HCT116 (cell line): ENCODE data around the gene NMUR1.

Experiments
- EZH2 ChIP-seq: fragments of 200-600 bp; sonication (generic); IDR thresholded peaks from 2 replicates; pipeline ENCODE4 v1.6.1; 2017; ENCODE audit warnings: antibody characterized with exemption, mixed run types
- EZH2phosphoT487 ChIP-seq: fragments of 200-600 bp; IDR thresholded peaks from 2 replicates; pipeline ENCODE4 v1.6.1; 2018; ENCODE audit warnings: antibody characterized with exemption, borderline replicate concordance
- FOSL1 ChIP-seq: IDR thresholded peaks from 2 replicates; pipeline ENCODE4 v1.6.1; 2012; ENCODE audit warnings: low read depth
- MAX ChIP-seq: IDR thresholded peaks from 2 replicates; pipeline ENCODE4 v1.6.1; 2012
- POLR2A ChIP-seq: IDR thresholded peaks from 2 replicates; pipeline ENCODE4 v1.7.0; 2011; ENCODE audit warnings: borderline replicate concordance; ENCODE audit not compliant: insufficient read depth, insufficient read length; ENCODE audit errors: extremely low read depth
- POLR2AphosphoS5 ChIP-seq: IDR thresholded peaks from 2 replicates; pipeline ENCODE4 v1.6.1; 2011; ENCODE audit warnings: mild to moderate bottlenecking, low read depth, low read length, moderate library complexity
- SP1 ChIP-seq: IDR thresholded peaks from 2 replicates; pipeline ENCODE4 v1.6.1; 2012; ENCODE audit warnings: low read depth
- TF ChIP-seq, protein P1 (sequence below), 3 experiments: fragments of 200-600 bp in 1 of 3; sonication (generic) in 1 of 3; IDR thresholded peaks in 2 of 3; conservative IDR thresholded peaks in 1 of 3; 2 replicates each; pipeline ENCODE4 v1.5.1; 2012 to 2017; ENCODE audit warnings: low read depth in 2 of 3, low read length in 2 of 3, antibody characterized with exemption in 1 of 3, borderline replicate concordance in 1 of 3, control low read depth in 1 of 3, mild to moderate bottlenecking in 1 of 3, mixed read lengths in 1 of 3, mixed run types in 1 of 3, moderate library complexity in 1 of 3; ENCODE audit not compliant: insufficient read depth in 1 of 3

GRCh38 chr2:231523451-231524285 is 6.6 kb downstream of the NMUR1 start:
- TF ChIP-seq SP1 (no peak), EZH2 (no peak), EZH2phosphoT487 (no peak), MAX (no peak), POLR2AphosphoS5 (no peak), POLR2A (no peak), FOSL1 (no peak)
- TF ChIP-seq, protein P1, sequence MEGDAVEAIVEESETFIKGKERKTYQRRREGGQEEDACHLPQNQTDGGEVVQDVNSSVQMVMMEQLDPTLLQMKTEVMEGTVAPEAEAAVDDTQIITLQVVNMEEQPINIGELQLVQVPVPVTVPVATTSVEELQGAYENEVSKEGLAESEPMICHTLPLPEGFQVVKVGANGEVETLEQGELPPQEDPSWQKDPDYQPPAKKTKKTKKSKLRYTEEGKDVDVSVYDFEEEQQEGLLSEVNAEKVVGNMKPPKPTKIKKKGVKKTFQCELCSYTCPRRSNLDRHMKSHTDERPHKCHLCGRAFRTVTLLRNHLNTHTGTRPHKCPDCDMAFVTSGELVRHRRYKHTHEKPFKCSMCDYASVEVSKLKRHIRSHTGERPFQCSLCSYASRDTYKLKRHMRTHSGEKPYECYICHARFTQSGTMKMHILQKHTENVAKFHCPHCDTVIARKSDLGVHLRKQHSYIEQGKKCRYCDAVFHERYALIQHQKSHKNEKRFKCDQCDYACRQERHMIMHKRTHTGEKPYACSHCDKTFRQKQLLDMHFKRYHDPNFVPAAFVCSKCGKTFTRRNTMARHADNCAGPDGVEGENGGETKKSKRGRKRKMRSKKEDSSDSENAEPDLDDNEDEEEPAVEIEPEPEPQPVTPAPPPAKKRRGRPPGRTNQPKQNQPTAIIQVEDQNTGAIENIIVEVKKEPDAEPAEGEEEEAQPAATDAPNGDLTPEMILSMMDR (IDR thresholded peaks at IDR 0.05 in 2 of 3, conservative IDR thresholded peaks at IDR 0.05 in 1 of 3; ENCODE audit: borderline replicate concordance in 1 of 3, insufficient read depth in 1 of 3, low read depth in 2 of 3, low read length in 2 of 3) = no peak
